ENCODE results near the gene PJA2. TPM values are rescaled to one million over a fixed set of nuclear protein-coding genes. Genes with fewer than 3 reads are reported as not detected.

The PJA2 gene
- total RNA-seq, 1 experiment from 2014 or later, result 51.5 TPM

- TF ChIP-seq ZNF317 (CRISPR knock-in tag; IDR thresholded peaks at IDR 0.05; ENCODE audit: borderline replicate concordance, low read depth) (no peak), CDX4 (CRISPR knock-in tag; IDR thresholded peaks at IDR 0.05; ENCODE audit: borderline replicate concordance) (no peak), E2F5 (CRISPR knock-in tag; IDR thresholded peaks at IDR 0.05) (no peak), SOX15 (CRISPR knock-in tag; IDR thresholded peaks at IDR 0.05) (no peak), MXD4 (CRISPR knock-in tag; IDR thresholded peaks at IDR 0.05; ENCODE audit: borderline replicate concordance) (no peak), ZNF396 (CRISPR knock-in tag; IDR thresholded peaks at IDR 0.05; ENCODE audit: borderline replicate concordance) (no peak)
Observed at GRCh38 chr5:109455598-109456096, 45.9 kb upstream of the PJA2 start (continued).

- peaks cover 15% of the 10 kb centered on the region for H3K36me3 Mint-ChIP-seq
- TF ChIP-seq MAX (CRISPR knock-in tag; IDR thresholded peaks at IDR 0.05), result no peak
- TF ChIP-seq SMAD4 (CRISPR knock-in tag; IDR thresholded peaks at IDR 0.05), result no peak
- no peak for TF ChIP-seq ZSCAN18 (CRISPR knock-in tag; IDR thresholded peaks at IDR 0.05)
- no peak for TF ChIP-seq TP53 (CRISPR knock-in tag; IDR thresholded peaks at IDR 0.05)
- TF ChIP-seq HMGA2 (CRISPR knock-in tag; IDR thresholded peaks at IDR 0.05), result no peak
- TF ChIP-seq TEAD4 (CRISPR knock-in tag; IDR thresholded peaks at IDR 0.05), result no peak
- TF ChIP-seq ZNF317 (CRISPR knock-in tag; IDR thresholded peaks at IDR 0.05; ENCODE audit: borderline replicate concordance, low read depth), result no peak
- TF ChIP-seq NR2C2 (CRISPR knock-in tag; IDR thresholded peaks at IDR 0.05), result no peak
- TF ChIP-seq ETV6 (CRISPR knock-in tag; IDR thresholded peaks at IDR 0.05), result no peak
- TF ChIP-seq FOXJ3 (CRISPR knock-in tag; IDR thresholded peaks at IDR 0.05; ENCODE audit: borderline replicate concordance), result no peak
- no peak for TF ChIP-seq FOXK1 (CRISPR knock-in tag; IDR thresholded peaks at IDR 0.05)
- no peak for TF ChIP-seq AFF4 (CRISPR knock-in tag; IDR thresholded peaks at IDR 0.05; ENCODE audit: borderline replicate concordance)
- no peak for TF ChIP-seq ZNF232 (CRISPR knock-in tag; IDR thresholded peaks at IDR 0.05)
- no peak for TF ChIP-seq ELF4 (CRISPR knock-in tag; IDR thresholded peaks at IDR 0.05; ENCODE audit: low read depth)
- no peak for TF ChIP-seq ZNF416 (CRISPR knock-in tag; IDR thresholded peaks at IDR 0.05)
- no peak for TF ChIP-seq E2F1 (CRISPR knock-in tag; IDR thresholded peaks at IDR 0.05)
- no peak for TF ChIP-seq ZBTB21 (CRISPR knock-in tag; IDR thresholded peaks at IDR 0.05; ENCODE audit: borderline replicate concordance)
- no peak for TF ChIP-seq HMGXB4 (CRISPR knock-in tag; IDR thresholded peaks at IDR 0.05)
- no peak for TF ChIP-seq ERG (CRISPR knock-in tag; IDR thresholded peaks at IDR 0.05)
- no peak for TF ChIP-seq ZNF671 (CRISPR knock-in tag; IDR thresholded peaks at IDR 0.05)
- DNase-seq (ENCODE audit: low spot score) (no peak), ATAC-seq (no peak)
- no peak overlapping the region for H3K4me3 Mint-ChIP-seq
- peaks cover 13% of the 10 kb centered on the region for H3K4me1 Mint-ChIP-seq
- H3K27me3 Mint-ChIP-seq (ENCODE audit: low read depth), result no peaks in the 10 kb centered on the region; the same call in 1 of the 2 replicates
- H3K9me3 Mint-ChIP-seq, result peaks cover 28% of the 10 kb centered on the region
- POLR2A ChIA-PET, result no interaction called here
- H3K27ac Mint-ChIP-seq, result no peak overlapping the region
- CTCF ChIA-PET, result no interaction called here
Observed at GRCh38 chr5:109454731-109455505, 45.1 kb upstream of the PJA2 start.
